ENCODE measurements around the gene TEAD1. TPM values are rescaled to one million over a fixed set of nuclear protein-coding genes. Genes with fewer than 3 reads are reported as not detected.

Gene TEAD1
- total RNA-seq, 4 donors from 2014 or later = 127 to 165 (median 140) TPM

DNA sequence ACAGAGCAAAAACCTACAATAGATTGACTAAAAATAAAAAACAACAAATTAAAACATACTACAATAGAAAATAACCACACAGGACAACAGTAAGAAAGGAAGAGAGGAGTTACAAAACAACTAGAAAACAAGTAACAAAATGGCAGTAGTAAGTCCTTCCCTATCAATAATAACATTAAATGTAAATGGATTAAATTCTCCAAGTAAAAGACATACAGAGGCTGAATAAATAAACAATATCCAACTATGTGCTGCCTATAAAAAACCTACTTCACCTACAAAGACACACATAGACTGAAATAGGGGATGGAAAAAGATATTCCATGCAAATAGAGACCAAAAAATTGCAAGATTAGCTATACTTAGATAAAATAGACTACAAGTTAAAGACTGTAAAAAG lies 277.9 kb downstream of the TEAD1 start:
- DNase-seq (ENCODE audit: low spot score in 2 of 2) = no peak
- TF ChIP-seq POLR2A (IDR thresholded peaks at IDR 0.05) = no peak
- no peak for TF ChIP-seq EP300 (IDR thresholded peaks at IDR 0.05)
- TF ChIP-seq, protein P1, sequence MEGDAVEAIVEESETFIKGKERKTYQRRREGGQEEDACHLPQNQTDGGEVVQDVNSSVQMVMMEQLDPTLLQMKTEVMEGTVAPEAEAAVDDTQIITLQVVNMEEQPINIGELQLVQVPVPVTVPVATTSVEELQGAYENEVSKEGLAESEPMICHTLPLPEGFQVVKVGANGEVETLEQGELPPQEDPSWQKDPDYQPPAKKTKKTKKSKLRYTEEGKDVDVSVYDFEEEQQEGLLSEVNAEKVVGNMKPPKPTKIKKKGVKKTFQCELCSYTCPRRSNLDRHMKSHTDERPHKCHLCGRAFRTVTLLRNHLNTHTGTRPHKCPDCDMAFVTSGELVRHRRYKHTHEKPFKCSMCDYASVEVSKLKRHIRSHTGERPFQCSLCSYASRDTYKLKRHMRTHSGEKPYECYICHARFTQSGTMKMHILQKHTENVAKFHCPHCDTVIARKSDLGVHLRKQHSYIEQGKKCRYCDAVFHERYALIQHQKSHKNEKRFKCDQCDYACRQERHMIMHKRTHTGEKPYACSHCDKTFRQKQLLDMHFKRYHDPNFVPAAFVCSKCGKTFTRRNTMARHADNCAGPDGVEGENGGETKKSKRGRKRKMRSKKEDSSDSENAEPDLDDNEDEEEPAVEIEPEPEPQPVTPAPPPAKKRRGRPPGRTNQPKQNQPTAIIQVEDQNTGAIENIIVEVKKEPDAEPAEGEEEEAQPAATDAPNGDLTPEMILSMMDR (IDR thresholded peaks at IDR 0.05) = no peak
- H3K9me3 ChIP-seq = peaks cover 0 to 14% (median 0%) of the 10 kb centered on the region in 4 donors
- no peaks in the 10 kb centered on the region for H3K36me3 ChIP-seq
- no peak overlapping the region for H3K4me3 ChIP-seq
- H3K27me3 ChIP-seq = no peaks in the 10 kb centered on the region
- no peaks in the 10 kb centered on the region for H3K4me1 ChIP-seq
- no peak overlapping the region for H3K27ac ChIP-seq

DNA sequence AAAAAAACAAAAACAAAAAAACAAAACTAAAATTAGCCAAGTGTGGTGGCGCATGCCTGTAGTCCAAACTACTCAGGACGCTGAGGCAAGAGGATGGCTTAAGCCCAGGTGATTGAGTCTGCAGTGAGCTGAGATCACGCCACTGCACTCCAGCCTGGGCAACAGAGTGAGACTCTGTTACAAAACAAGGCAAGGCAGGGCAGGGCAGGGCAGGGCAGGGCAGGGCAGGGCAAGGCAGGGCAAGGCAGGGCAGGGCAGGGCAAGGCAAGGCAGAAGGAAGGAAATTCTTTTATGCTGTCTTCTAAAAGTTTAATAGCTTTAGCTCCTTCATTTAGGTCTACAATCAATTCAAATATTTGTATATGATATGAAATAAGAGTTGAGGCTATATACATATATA lies 284.8 kb downstream of the TEAD1 start:
- Histone ChIP-seq H3K27ac (no peak overlapping the region), H3K36me3 (no peaks in the 10 kb centered on the region), H3K27me3 (no peaks in the 10 kb centered on the region), H3K4me3 (no peak overlapping the region), H3K4me1 (peaks cover 0 to 2% (median 0%) of the 10 kb centered on the region in 4 donors), H3K9me3 (no peaks in the 10 kb centered on the region)
- DNase-seq (ENCODE audit: low spot score in 2 of 2) = no peak
- TF ChIP-seq POLR2A (IDR thresholded peaks at IDR 0.05) = no peak
- whole genome bisulfite sequencing, 2 donors = 63 to 66% methylated on average over 3 of the region's 3 CpGs

DNA sequence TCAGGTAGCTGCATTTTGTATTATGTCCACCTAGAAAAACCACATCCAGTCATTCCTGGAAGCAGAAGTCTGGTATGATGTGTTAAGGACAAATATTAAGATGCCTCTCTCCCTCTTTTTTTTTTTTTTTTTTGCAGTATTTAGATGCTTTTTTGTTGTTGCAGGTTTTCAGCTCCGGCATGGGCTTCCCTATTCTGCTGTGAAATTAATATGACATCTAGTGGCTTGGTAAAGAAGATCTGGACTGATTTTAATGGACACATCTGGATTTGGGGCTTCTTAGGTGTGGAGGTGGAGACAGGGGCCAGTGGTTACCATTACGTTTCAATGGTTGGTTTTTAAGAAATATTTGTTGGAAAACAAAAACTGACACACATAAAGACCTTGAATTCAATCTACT lies 287.4 kb downstream of the TEAD1 start:
- WGBS, 2 donors = 42 to 51% methylated on average over 2 of the region's 2 CpGs
- TF ChIP-seq, protein P1 (IDR thresholded peaks at IDR 0.05) = peak in 1 of 5 experiments; percentile 21
- TF ChIP-seq POLR2A (IDR thresholded peaks at IDR 0.05) = no peak
- H3K9me3 ChIP-seq = no peaks in the 10 kb centered on the region
- peaks cover 0 to 7% (median 0%) of the 10 kb centered on the region in 4 donors for H3K4me1 ChIP-seq
- no peak overlapping the region for H3K4me3 ChIP-seq
- no peak overlapping the region for H3K27ac ChIP-seq
- no peaks in the 10 kb centered on the region for H3K27me3 ChIP-seq
- no peak for DNase-seq (ENCODE audit: low spot score in 2 of 2)
- H3K36me3 ChIP-seq = no peaks in the 10 kb centered on the region

DNA sequence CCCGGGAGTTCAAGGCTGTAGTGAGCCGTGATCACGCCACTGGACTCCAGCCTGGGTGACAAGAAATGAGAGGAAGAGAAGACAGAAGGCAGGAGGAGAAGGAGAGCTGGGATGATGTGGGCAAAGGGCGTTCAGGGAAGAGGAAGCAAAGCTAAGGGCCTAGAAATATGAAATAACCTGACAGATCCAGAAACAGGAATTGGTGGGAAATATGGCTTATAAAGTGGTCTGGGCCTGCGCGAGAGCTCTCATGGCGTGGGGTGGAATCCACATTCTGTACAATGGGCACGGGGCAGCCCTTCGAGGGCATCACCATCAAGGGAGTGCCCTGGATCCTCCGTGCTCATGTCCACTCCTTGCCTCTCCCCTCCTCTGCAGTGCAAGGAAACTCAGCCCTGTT lies 288.1 kb downstream of the TEAD1 start:
- H3K27me3 ChIP-seq = no peaks in the 10 kb centered on the region
- WGBS, 2 donors = 88 to 93% methylated on average over 10 of the region's 10 CpGs
- peaks cover 0 to 7% (median 0%) of the 10 kb centered on the region in 4 donors for H3K4me1 ChIP-seq
- TF ChIP-seq EP300 (IDR thresholded peaks at IDR 0.05) = no peak
- TF ChIP-seq POLR2A (IDR thresholded peaks at IDR 0.05) = no peak
- TF ChIP-seq, protein P1 (IDR thresholded peaks at IDR 0.05) = no peak
- no peak overlapping the region for H3K4me3 ChIP-seq
- H3K9me3 ChIP-seq = no peaks in the 10 kb centered on the region
- H3K27ac ChIP-seq = no peak overlapping the region
- H3K36me3 ChIP-seq = no peaks in the 10 kb centered on the region
- no peak for DNase-seq (ENCODE audit: low spot score in 2 of 2)

DNA sequence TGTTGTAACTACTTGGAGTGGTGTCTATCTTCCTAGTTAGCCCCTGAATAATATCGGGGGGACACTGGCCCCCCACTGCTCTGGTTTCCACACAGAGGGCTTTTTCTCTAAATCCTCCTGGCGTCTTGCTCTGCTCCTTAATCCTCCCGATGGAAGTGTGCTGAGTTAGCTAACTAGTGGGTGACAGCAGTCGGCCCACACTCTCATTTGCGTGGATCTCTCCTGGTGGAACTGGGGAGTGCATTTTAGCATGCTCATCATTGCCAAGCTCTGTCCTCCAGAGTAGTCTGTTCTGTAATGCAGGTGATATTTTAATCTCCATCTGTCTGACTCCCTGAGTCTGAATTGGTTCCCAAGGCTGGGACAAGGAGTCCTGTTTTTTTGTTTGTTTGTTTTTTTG lies 288.8 kb downstream of the TEAD1 start:
- no peak for DNase-seq (ENCODE audit: low spot score in 2 of 2)
- 78 to 85% methylated on average over 5 of the region's 5 CpGs for WGBS, 2 donors
- Histone ChIP-seq H3K36me3 (no peaks in the 10 kb centered on the region), H3K9me3 (no peaks in the 10 kb centered on the region), H3K27me3 (no peaks in the 10 kb centered on the region), H3K4me1 (peaks cover 0 to 7% (median 0%) of the 10 kb centered on the region in 4 donors), H3K27ac (no peak overlapping the region), H3K4me3 (no peak overlapping the region)
- TF ChIP-seq POLR2A (IDR thresholded peaks at IDR 0.05) = no peak
- no peak for TF ChIP-seq EP300 (IDR thresholded peaks at IDR 0.05)
- TF ChIP-seq, protein P1 (IDR thresholded peaks at IDR 0.05) = no peak

Measured in tibial nerve (tissue), 4 donors.